GM21360 (cell line): Measurements from ENCODE around the gene IGFL1.
"Not testable (repeated sequence)": the region's sequence is repeated elsewhere in the genome, so short reads cannot be mapped to it uniquely, and the experiment has no call there.

Experiments used
- ATAC-seq: cut with Tn5 transposase; IDR thresholded peaks from one replicate; pipeline ENCODE4 v1.9.1; 2021; ENCODE audit warnings: mild to moderate bottlenecking, moderate library complexity; ENCODE audit not compliant: unreplicated experiment

Gene IGFL1

DNA sequence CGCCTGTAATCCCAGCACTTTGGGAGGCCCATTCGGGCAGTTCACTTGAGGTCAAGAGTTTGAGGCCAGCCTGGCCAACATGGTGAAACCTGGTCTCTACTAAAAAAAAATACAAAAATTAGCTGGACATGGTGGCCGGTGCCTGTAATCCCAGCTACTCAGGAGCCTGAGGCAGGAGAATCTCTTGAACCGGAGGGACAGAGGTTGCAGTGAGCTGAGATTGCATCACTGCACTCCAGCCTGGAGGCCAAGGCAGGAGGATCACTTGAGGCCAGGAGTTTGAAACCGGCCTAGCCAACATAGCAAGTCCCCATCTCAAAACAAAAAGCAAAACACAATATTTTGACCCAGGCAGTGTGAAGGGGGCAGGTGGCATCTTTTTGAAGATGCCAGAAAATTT, 35.3 kb downstream of the IGFL1 start:
- ATAC-seq, result not testable (repeated sequence)

DNA sequence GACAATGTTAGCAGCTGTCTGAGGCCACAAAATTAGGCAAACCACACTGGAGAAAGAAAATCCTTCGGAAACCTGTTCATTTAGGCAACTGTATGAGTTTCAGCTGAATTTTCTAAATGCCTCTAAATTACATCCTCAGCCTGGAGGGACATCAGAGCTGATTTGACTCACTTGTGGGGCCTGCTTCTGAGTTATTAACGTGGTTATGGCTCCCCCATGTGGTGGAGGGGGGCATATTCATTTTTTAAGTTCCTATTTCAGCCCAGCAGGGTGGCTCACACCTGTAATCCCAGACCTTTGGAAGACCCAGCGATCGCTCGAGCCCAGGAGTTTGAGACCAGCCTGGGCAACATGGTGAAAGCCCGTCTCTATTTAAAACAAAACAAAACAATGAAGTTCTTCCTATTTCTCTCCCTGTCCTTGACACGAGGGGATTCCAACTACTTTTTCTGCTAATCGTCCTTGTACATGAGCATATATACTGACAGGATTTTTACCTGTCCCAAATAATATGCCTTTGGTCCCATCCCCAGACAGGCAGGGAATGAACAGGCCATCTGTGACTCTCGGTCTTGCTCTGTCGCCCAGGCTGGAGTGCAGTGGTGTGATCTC, 35.8 kb downstream of the IGFL1 start:
- no peak for ATAC-seq

DNA sequence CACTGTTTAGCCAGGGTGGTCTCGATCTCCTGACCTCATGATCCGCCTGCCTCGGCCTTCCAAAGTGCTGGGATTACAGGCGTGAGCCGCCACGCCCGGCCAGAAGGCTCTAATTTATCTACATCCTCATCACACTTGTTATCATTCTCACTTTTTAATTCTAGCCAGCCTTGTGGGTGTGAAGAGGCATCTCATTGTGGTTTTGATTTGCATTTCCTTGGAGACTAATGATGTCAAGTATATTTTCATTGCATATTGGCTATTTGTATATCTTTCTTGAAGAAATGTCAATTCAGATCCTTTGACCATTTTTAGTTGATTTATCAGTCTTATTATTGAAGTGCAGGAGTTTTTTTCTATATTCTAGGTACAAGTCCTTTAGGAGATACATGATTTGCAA, 39.6 kb downstream of the IGFL1 start:
- ATAC-seq, result no peak

- ATAC-seq, result no peak
Measured at GRCh38 chr19:46270521-46271256, 41.1 kb downstream of the IGFL1 start.

GRCh38 chr19:46271481-46272197, 42.1 kb downstream of the IGFL1 start:
- ATAC-seq, result no peak

DNA sequence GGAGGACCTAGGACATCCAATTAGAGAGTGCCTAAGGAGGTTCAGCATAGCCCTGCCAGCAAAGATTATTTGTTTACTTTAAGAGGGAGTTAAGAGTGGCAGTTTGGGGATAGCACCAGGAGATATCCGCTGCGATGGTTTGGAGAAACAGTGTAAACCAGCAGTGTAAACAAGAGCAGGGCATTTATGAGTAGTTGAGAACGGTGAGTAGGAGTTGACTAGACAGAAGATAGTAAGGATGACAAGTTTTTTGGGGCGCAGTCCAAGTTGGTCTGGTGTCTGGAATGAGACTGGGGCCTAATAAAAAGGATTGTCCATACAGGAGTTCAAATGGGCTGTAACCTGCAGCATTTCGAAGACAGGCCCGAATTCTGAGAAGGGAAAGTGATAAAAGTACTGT, 44.4 kb downstream of the IGFL1 start:
- not testable (repeated sequence) for ATAC-seq

DNA sequence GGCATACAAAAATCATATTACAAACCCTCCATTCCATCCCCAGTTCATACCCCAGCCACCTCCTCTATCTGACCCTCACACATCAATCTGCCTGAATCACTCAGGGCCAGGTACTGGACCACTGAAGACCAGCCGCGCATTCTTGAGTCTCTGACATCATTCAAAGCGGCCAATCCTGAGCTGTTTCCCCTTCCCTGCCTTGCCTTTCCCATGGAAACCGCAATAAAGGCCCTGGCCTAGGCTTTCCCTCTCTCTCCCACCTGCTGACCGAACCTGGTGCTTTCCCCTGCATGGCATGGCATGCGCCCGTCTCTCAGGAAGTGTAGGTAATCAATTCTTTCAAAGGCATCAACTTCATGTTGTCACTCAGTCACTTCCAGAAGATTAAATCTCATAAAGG, 49.6 kb downstream of the IGFL1 start:
- no peak for ATAC-seq
